GM23338 (cell line): Measurements from ENCODE around the gene TGFBI. TPM values are rescaled to one million over a fixed set of nuclear protein-coding genes. Genes with fewer than 3 reads are reported as not detected.

Experiments
- ATAC-seq: fragments of 200-7000 bp; cut with Tn5 transposase; 3 replicates; pipeline ENCODE4 v1.9.1; 2020
- DNase-seq: peaks from one replicate; pipeline ENCODE4 v3.0.0-alpha.2; 2015; ENCODE audit warnings: low spot score
- H2AFZ ChIP-seq: fragments of 200-600 bp; sonication (generic); 2 replicates; pipeline ENCODE4 v1.8.0; 2016; ENCODE audit warnings: antibody characterized with exemption, mild to moderate bottlenecking, moderate library complexity
- H3F3A ChIP-seq: fragments of 200-600 bp; sonication (generic); replicated peaks from 2 replicates; pipeline ENCODE4 v1.8.0; 2017; ENCODE audit warnings: antibody characterized with exemption, mixed run types, low read depth
- H3K27ac ChIP-seq: fragments of 200-600 bp; sonication (generic); 2 replicates; pipeline ENCODE4 v1.6.1; 2016; ENCODE audit warnings: low read depth
- H3K27me3 ChIP-seq: fragments of 200-600 bp; sonication (generic); 2 replicates; pipeline ENCODE4 v1.8.0; 2016; ENCODE audit warnings: mild to moderate bottlenecking, mixed run types, moderate library complexity; ENCODE audit not compliant: insufficient read depth
- H3K36me3 ChIP-seq: fragments of 200-600 bp; sonication (generic); 2 replicates; pipeline ENCODE4 v1.8.0; 2016; ENCODE audit warnings: mild to moderate bottlenecking; ENCODE audit not compliant: insufficient read depth
- H3K4me1 ChIP-seq: fragments of 200-600 bp; sonication (generic); 2 replicates; pipeline ENCODE4 v1.8.0; 2016; ENCODE audit warnings: mild to moderate bottlenecking, moderate library complexity; ENCODE audit not compliant: insufficient read depth
- H3K4me2 ChIP-seq: fragments of 200-600 bp; sonication (generic); 2 replicates; pipeline ENCODE4 v1.7.1; 2017; ENCODE audit warnings: mixed run types
- H3K4me3 ChIP-seq: fragments of 200-600 bp; sonication (generic); 2 replicates; pipeline ENCODE4 v1.6.1; 2016; ENCODE audit warnings: mixed run types
- H3K79me2 ChIP-seq: fragments of 200-600 bp; sonication (generic); replicated peaks from 2 replicates; pipeline ENCODE4 v1.8.0; 2017; ENCODE audit warnings: mild to moderate bottlenecking; ENCODE audit not compliant: insufficient read depth
- H3K9me2 ChIP-seq: fragments of 200-600 bp; sonication (generic); 2 replicates; pipeline ENCODE4 v1.8.0; 2017; ENCODE audit not compliant: insufficient read depth
- H4K20me1 ChIP-seq: fragments of 200-600 bp; sonication (generic); replicated peaks from 2 replicates; pipeline ENCODE4 v1.8.0; 2017; ENCODE audit warnings: mild to moderate bottlenecking; ENCODE audit not compliant: insufficient read depth
- H3K27ac Mint-ChIP-seq: 2 replicates; pipeline ENCODE4 v1.8.0; 2020; ENCODE audit warnings: inconsistent platforms, mild to moderate bottlenecking, moderate library complexity, mixed read lengths
- H3K27me3 Mint-ChIP-seq: 3 replicates; pipeline ENCODE4 v1.8.0; 2022; ENCODE audit warnings: low read depth, mild to moderate bottlenecking, moderate library complexity, mixed read lengths, inconsistent platforms; ENCODE audit not compliant: insufficient read depth, poor library complexity
- H3K36me3 Mint-ChIP-seq: 3 replicates; pipeline ENCODE4 v1.8.0; 2021; ENCODE audit warnings: low read depth, mild to moderate bottlenecking, inconsistent platforms, moderate library complexity, mixed read lengths
- H3K4me1 Mint-ChIP-seq: 3 replicates; pipeline ENCODE4 v1.8.0; 2020; ENCODE audit warnings: mild to moderate bottlenecking, inconsistent platforms, mixed read lengths
- H3K4me3 Mint-ChIP-seq: 3 replicates; pipeline ENCODE4 v1.8.0; 2021; ENCODE audit warnings: moderate library complexity, mild to moderate bottlenecking, inconsistent platforms, mixed read lengths
- H3K9me3 Mint-ChIP-seq: 3 replicates; pipeline ENCODE4 v1.8.0; 2020; ENCODE audit warnings: moderate library complexity, mild to moderate bottlenecking, inconsistent platforms, mixed read lengths
- CREB1 ChIP-seq: fragments of 250-450 bp; sonication (Bioruptor Pico); IDR thresholded peaks from 2 replicates; pipeline ENCODE4 v1.5.0; 2020; ENCODE audit warnings: low read depth, mild to moderate bottlenecking, moderate library complexity
- EZH2 ChIP-seq: fragments of 200-600 bp; sonication (generic); IDR thresholded peaks from one replicate; pipeline ENCODE4 v1.8.0; 2017; ENCODE audit warnings: antibody characterized with exemption, mild to moderate bottlenecking, low read depth; ENCODE audit not compliant: unreplicated experiment
- EZH2phosphoT487 ChIP-seq: fragments of 200-600 bp; sonication (generic); IDR thresholded peaks from one replicate; pipeline ENCODE4 v1.8.1; 2018; ENCODE audit warnings: antibody characterized with exemption; ENCODE audit not compliant: unreplicated experiment
- NANOG ChIP-seq: IDR thresholded peaks from 2 replicates; pipeline ENCODE4 v1.6.1; 2016; ENCODE audit warnings: antibody characterized with exemption, borderline replicate concordance
- REST ChIP-seq: IDR thresholded peaks from one replicate; pipeline ENCODE4 v1.6.1; 2018; ENCODE audit warnings: antibody characterized with exemption; ENCODE audit not compliant: unreplicated experiment
- STAT1 ChIP-seq: IDR thresholded peaks from one replicate; pipeline ENCODE4 v1.6.1; 2016; ENCODE audit warnings: antibody characterized with exemption; ENCODE audit not compliant: unreplicated experiment
- ZNF331 ChIP-seq: fragments of 250-450 bp; sonication (Bioruptor Pico); IDR thresholded peaks from 2 replicates; pipeline ENCODE4 v1.5.0; 2020; ENCODE audit warnings: low read depth, mild to moderate bottlenecking, moderate library complexity
- ZNF462 ChIP-seq: fragments of 250-450 bp; sonication (Bioruptor Pico); IDR thresholded peaks from 2 replicates; pipeline ENCODE4 v1.5.0; 2020; ENCODE audit warnings: mild to moderate bottlenecking, moderate library complexity
- polyA plus RNA-seq: library from polyadenylated mRNA; unstranded; fragments of >200 nt; fragmentation: Nextera tagmentation; extraction: Ambion mirVana; gene quantifications from 2 replicates; pipeline ENCODE4 v1.2.1, GENCODE V29; 2016
- total RNA-seq: library from RNA; depleted of rRNA; stranded (reverse); fragments of >200 nt; shearing (Covaris generic); gene quantifications from 2 replicates; pipeline ENCODE4 v1.2.3, GENCODE V29; 2014

TGFBI gene
- total and polyA plus RNA-seq, 2 experiments from 2014 or later: 8.9 to 9.4 TPM

- no peak for TF ChIP-seq CREB1 (CRISPR knock-in tag)
- no peak for TF ChIP-seq STAT1
- TF ChIP-seq EZH2: no peak
- TF ChIP-seq EZH2phosphoT487: no peak
- no peak for TF ChIP-seq NANOG
These were observed 17.5 kb downstream of the TGFBI start (continued) for GRCh38 chr5:136046246-136046645.

- H3K4me1 Mint-ChIP-seq: peaks cover 3% of the 10 kb centered on the region
- Histone ChIP-seq H3K36me3 (no peaks in the 10 kb centered on the region), H3K4me2 (no peak overlapping the region), H3F3A (no peaks in the 10 kb centered on the region), H3K9me2 (no peaks in the 10 kb centered on the region), H3K27ac (no peak overlapping the region), H3K4me3 (no peak overlapping the region), H3K4me1 (no peaks in the 10 kb centered on the region), H4K20me1 (no peaks in the 10 kb centered on the region), H2AFZ (no peak overlapping the region), H3K27me3 (no peaks in the 10 kb centered on the region), H3K79me2 (no peaks in the 10 kb centered on the region)
- H3K9me3 Mint-ChIP-seq: no peaks in the 10 kb centered on the region
- TF ChIP-seq ZNF462 (CRISPR knock-in tag): no peak
- no peak for TF ChIP-seq REST
- TF ChIP-seq ZNF331 (CRISPR knock-in tag): no peak
- TF ChIP-seq EZH2phosphoT487: no peak
- ATAC-seq: no peak
- H3K4me3 Mint-ChIP-seq: no peak overlapping the region
- no peak overlapping the region for H3K27ac Mint-ChIP-seq
- no peaks in the 10 kb centered on the region; the same call in 2 of the 3 replicates for H3K36me3 Mint-ChIP-seq
- H3K27me3 Mint-ChIP-seq: peaks cover 6% of the 10 kb centered on the region
- no peak for DNase-seq
These were observed 19.1 kb downstream of the TGFBI start for GRCh38 chr5:136047858-136048257.
